ENCODE measurements around the gene PLET1.

GRCh38 chr11:112200252-112200651 lies 60.4 kb downstream of the PLET1 start:
- TF ChIP-seq CTCF (IDR thresholded peaks at IDR 0.05) (no peak), EZH2 (IDR thresholded peaks at IDR 0.05) (no peak)
